Tibial nerve (tissue), 3 donors: ENCODE results near the gene GUK1.
"Not testable (repeated sequence)": the region's sequence is repeated elsewhere in the genome, so short reads cannot be mapped to it uniquely, and the experiment has no call there.

Experiments used
- POLR2A ChIP-seq, 2 donors: fragments of 450-650 bp; IDR thresholded peaks; one replicate each; pipeline ENCODE4 v1.6.1; 2017; ENCODE audit warnings: antibody characterized with exemption in 2 of 2, mild to moderate bottlenecking in 2 of 2, moderate library complexity in 2 of 2
- TF ChIP-seq, protein P1 (sequence below), 5 experiments: fragments of 200-600 bp in 3 of 5; fragments of 450-650 bp in 2 of 5; sonication (generic) in 3 of 5; IDR thresholded peaks; one replicate each; pipeline ENCODE4 v1.5.1; 2016 to 2019; ENCODE audit warnings: antibody characterized with exemption in 5 of 5, mild to moderate bottlenecking in 3 of 5, moderate library complexity in 2 of 5

DNA sequence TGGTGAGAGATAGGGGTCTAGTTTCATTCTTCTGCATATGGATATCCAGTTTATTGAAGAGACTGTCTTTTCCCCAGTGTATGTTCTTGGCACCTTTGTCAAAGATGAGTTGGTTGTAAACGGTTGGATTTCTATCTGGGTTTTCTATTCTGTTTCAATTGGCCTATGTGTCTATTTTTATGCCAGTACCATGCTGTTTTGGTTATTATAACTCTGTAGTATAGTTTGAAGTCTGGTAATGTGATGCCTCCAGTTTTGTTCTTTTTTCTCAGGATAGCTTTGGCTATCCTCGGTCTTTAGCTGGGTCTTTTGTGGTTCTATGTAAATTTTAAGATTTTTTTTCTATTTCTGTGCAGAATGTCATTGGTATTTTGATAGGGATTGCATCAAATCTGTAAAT lies 48.2 kb downstream of the GUK1 start:
- TF ChIP-seq, protein P1, sequence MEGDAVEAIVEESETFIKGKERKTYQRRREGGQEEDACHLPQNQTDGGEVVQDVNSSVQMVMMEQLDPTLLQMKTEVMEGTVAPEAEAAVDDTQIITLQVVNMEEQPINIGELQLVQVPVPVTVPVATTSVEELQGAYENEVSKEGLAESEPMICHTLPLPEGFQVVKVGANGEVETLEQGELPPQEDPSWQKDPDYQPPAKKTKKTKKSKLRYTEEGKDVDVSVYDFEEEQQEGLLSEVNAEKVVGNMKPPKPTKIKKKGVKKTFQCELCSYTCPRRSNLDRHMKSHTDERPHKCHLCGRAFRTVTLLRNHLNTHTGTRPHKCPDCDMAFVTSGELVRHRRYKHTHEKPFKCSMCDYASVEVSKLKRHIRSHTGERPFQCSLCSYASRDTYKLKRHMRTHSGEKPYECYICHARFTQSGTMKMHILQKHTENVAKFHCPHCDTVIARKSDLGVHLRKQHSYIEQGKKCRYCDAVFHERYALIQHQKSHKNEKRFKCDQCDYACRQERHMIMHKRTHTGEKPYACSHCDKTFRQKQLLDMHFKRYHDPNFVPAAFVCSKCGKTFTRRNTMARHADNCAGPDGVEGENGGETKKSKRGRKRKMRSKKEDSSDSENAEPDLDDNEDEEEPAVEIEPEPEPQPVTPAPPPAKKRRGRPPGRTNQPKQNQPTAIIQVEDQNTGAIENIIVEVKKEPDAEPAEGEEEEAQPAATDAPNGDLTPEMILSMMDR (IDR thresholded peaks at IDR 0.05): not testable (repeated sequence)
- not testable (repeated sequence) for TF ChIP-seq POLR2A (IDR thresholded peaks at IDR 0.05)
